Hematopoietic multipotent progenitor cell treated with erythropoietin and hydrocortisone succinate and interleukin-3 and kit ligand, for 8 days (in vitro differentiated cells): ENCODE results near the gene RBM12.
"Not testable (repeated sequence)": the region's sequence is repeated elsewhere in the genome, so short reads cannot be mapped to it uniquely, and the experiment has no call there.

ENCODE experiments used
- DNase-seq: peaks from one replicate; pipeline ENCODE4 v3.0.0-alpha.2; 2015

Gene RBM12

GRCh38 chr20:35664466-35665206 lies at the start of gene RBM12, which contains the start of gene CPNE1:
TSS of gene RBM12 (minus strand) at chr20:35664900. CDS start at chr20:35655322, 9,578 bp downstream.
TSS of gene CPNE1 (minus strand) at chr20:35664900. CDS start at chr20:35632923, 31,977 bp downstream.
- DNase-seq = peak; percentile 93

- no peak for DNase-seq
Measured at GRCh38 chr20:35714127-35714526, 49.4 kb upstream of the RBM12 start.

DNA sequence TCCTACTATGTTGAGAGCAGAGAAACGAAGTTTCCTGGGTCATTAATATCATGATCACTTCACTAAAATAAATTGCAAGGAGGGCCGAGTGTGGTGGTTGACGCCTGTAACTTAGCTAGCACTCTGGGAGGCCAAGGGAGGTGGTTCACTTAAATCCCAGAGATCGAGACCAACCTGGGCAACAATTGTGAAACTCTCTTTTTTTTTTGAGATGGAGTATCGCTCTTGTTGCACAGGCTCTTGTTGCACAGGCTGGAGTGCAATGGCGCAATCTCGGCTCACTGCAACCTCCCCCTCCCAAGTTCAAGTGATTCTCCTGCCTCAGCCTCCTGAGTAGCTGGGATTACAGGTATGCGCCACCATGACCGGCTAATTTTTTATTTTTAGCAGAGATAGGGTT lies 48.4 kb upstream of the RBM12 start:
- not testable (repeated sequence) for DNase-seq

DNA sequence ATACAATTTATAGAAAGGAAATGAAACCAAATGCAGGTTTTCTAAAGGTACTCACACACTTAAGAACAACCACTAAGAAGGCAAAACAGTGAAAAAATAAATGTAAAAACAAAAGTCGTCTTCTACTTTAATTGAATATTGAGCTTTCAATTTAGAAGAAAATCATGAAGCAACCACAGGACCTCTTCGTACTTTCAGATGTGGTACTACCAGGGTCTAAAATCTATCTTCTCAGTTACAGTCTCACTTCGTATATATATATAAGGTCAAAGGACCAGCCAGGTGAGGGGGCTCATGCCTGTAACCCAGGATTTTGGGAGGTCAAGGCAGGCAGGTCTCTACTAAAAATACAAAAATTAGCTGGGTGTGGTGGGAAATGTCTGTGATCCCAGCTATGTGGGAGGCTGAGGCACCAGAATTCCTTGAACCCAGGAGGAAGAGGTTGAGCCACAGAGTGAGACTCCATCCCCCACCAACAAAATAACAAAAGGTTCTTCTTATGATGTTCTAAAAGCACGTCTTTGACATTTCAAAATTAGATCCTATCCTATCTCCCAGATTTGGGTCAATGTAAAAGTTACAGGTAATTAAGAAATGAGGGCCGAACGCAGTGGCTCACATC lies 47.0 kb upstream of the RBM12 start:
- DNase-seq = no peak

DNA sequence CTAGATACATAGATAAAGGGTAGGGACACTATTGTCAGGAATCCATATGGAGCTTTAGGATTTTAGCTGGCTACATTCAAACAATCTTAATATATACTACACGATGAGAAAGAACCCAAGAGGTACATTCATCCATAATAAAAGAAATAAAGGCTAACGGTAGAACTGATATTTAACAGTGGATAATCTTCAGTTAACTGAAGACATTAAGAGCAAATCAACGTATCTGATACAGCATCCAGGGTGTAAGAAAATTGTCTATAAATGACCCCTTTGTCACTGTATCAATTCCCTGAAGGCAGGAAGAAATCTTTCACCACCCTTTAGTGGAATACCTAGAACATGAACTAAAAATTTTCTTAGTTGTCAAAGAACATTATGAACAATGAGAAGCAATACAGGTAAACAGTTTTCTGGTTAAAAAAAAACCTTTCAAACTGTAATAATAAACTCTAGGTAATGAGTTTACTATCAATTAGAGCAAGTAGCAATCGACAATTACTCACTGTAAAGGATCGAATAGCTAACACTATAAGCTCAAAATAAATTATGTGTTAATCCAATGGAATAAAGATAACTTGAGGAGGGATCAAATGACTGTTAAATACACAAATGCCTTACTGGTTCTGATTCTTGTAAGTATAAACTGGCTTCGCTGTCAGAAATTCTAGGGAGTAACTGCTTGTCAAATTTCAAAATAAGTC lies 46.3 kb upstream of the RBM12 start:
- no peak for DNase-seq

DNA sequence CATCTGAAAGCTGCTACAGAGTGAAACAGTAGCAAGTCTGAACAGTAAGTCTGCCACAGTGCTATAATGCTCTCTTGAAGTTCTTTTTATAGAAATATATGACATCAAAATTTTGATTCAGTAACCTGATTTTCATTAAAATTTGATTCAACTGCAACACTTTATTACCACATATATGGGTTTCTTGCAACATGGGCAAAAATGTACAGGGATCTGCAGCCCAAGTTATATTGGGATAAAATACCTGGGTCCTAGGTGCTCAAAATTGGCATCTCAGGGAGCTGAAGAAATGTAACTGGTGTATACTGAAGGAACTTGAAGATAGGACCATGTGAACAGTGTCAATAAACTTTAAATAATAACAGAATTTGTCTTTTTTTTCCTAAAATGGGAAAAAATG lies 45.3 kb upstream of the RBM12 start:
- no peak for DNase-seq

GRCh38 chr20:35709259-35709658 lies 44.6 kb upstream of the RBM12 start:
- no peak for DNase-seq

- DNase-seq = no peak
Measured at GRCh38 chr20:35708502-35708901, 43.8 kb upstream of the RBM12 start.

DNA sequence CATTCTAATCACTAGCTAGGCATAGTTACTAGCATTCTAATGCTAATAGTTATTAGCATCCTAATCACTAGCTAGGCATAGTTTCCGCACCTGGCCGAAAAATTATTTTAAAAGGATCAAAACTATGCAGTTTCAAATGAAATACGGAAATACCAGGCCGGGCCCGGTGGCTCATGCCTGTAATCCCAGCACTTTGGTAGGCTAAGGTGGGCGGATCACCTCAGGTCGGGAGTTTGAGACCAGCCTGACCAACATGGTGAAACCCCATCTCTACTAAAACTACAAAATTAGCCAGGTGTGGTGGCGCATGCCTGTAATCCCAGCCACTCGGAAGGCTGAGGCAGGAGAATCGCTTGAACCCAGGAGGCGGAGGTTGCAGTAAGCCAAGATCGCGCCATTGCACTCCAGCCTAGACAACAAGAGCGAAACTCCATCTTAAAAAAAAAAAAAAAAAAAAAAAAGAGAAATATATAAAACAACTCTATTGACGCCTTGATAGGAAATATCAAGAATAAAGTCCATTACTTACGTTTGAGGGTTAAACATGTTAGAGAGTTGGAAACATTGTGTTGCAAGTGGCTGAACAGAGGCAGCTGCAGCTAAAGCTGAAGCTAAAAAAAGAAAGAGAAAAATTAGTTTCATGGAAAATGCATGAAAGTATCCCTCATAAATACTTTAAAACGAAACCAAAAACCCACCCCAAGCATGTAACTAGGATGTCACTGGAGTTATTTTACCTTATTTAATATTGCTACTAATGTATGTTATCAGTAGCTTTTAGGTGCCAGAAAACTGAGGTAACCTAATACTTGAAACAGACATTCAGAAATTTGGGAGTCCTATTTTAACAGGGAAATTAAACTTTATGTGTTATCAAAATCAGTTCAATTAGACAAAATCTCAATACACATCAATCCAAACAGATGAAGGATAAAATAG lies 42.2 kb upstream of the RBM12 start:
- not testable (repeated sequence) for DNase-seq

DNA sequence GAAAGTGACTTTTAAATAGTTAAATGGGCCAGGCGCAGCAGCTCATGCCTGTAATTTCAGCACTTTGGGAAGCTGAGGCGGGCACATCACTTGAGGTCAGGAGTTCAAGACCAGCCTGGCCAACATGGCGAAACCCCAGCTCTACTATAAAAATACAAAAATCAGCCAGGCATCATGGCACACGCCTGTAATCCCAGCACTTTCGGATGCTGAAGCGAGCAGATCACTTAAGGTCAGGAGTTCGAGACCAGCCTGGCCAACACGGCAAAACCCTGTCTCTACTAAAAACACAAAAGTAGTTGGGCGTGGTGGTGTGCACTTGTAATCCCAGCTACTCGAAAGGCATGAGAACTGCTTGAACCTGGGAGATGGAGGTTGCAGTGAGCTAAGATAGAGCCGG lies 41.2 kb upstream of the RBM12 start:
- DNase-seq = not testable (repeated sequence)

GRCh38 chr20:35704514-35705261 lies 40.0 kb upstream of the RBM12 start:
- DNase-seq = no peak

- no peak for DNase-seq
Measured at GRCh38 chr20:35702824-35703695, 38.4 kb upstream of the RBM12 start.

DNA sequence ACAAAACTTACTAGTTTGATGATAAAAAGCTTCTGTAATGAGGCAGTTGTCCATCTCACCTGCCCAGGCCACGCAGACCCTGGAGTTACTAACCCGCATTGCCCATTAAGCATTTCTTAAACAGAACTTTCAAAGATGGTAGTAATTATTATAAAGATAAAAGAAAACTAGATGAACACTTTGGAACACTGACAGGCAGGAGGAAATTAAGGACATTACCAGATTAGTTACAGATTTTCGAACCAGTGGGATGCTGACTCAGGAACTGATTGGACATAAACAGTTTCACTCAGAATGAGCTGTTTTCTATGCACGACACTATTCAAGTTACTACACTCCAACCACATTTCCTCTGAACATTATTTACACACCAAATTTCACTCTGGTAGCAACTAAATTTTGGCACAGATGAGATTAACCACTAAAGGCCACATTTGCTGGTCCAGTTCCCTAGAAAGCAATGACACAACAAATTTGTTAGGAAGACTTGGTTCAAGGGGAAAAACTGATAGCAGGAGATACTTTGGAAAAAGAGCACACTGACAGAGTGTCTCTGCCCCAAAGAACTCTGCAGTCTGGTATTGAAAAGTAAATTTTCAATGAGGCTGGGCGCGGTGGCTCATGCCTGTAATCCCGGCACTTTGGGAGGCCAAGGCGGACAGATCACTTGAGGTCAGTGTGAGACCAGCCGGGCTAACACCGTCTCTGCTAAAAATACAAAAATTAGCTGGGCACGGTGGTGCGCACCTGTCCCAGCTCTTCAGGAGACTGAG lies 37.5 kb upstream of the RBM12 start:
- no peak for DNase-seq

DNA sequence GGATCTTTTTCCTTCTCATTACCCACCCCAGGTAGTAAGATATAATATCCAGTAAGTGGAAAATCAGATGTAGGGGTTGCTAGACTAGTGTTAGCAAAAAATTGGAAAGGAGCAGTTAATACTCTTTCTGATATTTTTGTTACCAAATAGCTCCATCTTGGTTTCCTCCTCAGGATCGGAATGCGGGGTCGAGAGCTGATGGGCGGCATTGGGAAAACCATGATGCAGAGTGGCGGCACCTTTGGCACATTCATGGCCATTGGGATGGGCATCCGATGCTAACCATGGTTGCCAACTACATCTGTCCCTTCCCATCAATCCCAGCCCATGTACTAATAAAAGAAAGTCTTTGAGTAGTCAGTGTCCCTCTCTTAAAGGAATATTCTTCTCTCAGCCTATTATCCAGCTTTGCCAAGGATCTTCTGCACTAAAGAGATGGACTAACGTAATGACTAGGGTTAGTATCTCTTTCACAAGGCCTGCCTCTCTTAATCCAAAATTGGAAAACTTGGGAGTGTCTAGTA lies 36.0 kb upstream of the RBM12 start:
- DNase-seq = no peak

GRCh38 chr20:35699957-35700624 lies 35.4 kb upstream of the RBM12 start:
- no peak for DNase-seq

- peak; percentile 87 for DNase-seq
Measured at GRCh38 chr20:35699127-35699956, 34.6 kb upstream of the RBM12 start, which contains the start of the genes NFS1 and ROMO1. TSS of gene NFS1 (minus strand) at chr20:35699352. CDS start at chr20:35699288, 64 bp downstream. TSS of gene ROMO1 (plus strand) at chr20:35699405. CDS start at chr20:35699633, 228 bp downstream.

DNA sequence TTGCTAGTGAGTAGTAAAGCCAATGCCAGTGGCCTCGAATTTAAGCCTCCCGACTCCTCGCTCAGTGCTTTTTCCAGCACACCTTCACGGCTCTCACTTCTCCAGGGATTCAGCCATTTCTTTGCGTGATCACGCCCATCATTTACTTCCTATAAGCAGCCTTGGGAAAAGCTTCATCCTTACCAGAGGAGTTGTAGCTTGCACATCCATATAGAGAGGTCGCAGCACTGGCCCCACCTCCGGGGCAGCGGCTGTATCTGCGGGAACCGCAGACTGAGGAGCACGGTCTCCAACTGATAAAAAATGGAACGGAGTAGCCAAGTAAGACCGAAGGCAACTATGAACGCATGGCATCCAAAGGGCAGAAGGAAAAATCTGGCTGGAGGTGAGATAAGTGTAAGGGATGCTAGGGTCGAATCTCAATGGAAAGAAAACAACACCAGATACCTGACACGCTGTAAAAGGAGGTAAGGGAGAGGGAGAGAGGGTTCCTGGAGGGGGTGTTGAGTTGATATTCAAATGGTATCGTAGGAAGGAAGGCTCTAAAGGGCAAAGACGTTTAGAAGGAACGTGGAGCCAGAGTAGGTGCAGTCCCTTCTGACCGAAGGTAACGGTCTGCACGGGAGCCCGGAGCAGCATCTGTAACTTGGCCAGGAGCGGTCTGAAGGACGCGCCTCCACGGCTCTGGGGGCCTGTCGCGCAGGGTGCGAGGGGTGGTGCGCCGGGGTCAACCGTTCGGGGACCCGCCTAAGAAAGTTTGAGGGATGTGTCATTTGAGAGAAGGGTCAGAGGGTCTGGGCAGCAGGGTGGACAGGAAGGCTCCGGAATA lies 33.8 kb upstream of the RBM12 start:
- DNase-seq = peak; percentile 55
